Subcutaneous abdominal adipose tissue (tissue), 5 donors: ENCODE data around the gene TMEM131.
"Not testable (repeated sequence)": the region's sequence is repeated elsewhere in the genome, so short reads cannot be mapped to it uniquely, and the experiment has no call there.

Source experiments
- H3K27ac ChIP-seq: one replicate; pipeline ENCODE4 v1.7.0; 2013; ENCODE audit warnings: low read depth, mild to moderate bottlenecking, inconsistent platforms, low read length, moderate library complexity
- H3K27me3 ChIP-seq, 5 donors: one replicate each; pipeline ENCODE4 v1.7.0; 2013; ENCODE audit warnings: low read length in 5 of 5, inconsistent platforms in 1 of 5; ENCODE audit not compliant: control insufficient read depth in 5 of 5, insufficient read depth in 4 of 5
- H3K36me3 ChIP-seq, 5 donors: one replicate each; pipeline ENCODE4 v1.7.0; 2013; ENCODE audit warnings: low read length in 5 of 5; ENCODE audit not compliant: control insufficient read depth in 5 of 5, insufficient read depth in 5 of 5
- H3K4me1 ChIP-seq, 5 donors: one replicate each; pipeline ENCODE4 v1.7.0; 2013; ENCODE audit warnings: low read length in 5 of 5, mild to moderate bottlenecking in 3 of 5, moderate library complexity in 1 of 5; ENCODE audit not compliant: control insufficient read depth in 5 of 5, insufficient read depth in 5 of 5
- H3K4me3 ChIP-seq, 5 donors: one replicate each; pipeline ENCODE4 v1.7.0; 2013; ENCODE audit warnings: low read length in 5 of 5, low read depth in 1 of 5
- H3K9ac ChIP-seq, 5 donors: one replicate each; pipeline ENCODE4 v1.7.0; 2013; ENCODE audit warnings: low read length in 5 of 5, mild to moderate bottlenecking in 4 of 5, moderate library complexity in 3 of 5
- H3K9me3 ChIP-seq, 5 donors: one replicate each; pipeline ENCODE4 v1.7.0; 2013; ENCODE audit warnings: low read length in 5 of 5; ENCODE audit not compliant: control insufficient read depth in 5 of 5
- donor health status: healthy.
- donor health status: healthy.
- donor health status: healthy.
- donor health status: healthy.
- donor health status: healthy.

Gene TMEM131

DNA sequence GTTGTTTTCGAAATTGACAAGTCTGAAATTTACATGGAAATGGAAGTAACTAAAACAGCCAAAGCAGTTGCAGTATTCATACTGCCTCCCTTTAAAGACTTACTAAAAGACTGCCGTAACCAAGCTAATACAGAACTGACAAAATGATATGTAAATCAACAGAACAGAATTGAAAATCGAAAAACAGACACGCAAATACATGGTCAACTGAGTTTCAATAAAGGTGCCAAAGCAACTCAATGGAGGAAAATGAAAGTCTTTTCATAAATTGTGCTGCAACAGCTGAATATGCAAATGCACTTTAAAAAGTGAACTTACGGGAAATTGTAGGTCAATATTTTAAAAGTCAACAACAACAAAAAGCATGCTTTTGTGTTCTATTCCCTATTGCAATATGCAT, 34.2 kb downstream of the TMEM131 start:
- H3K9ac ChIP-seq = no peak overlapping the region
- H3K27ac ChIP-seq = no peak overlapping the region
- H3K9me3 ChIP-seq = no peaks in the 10 kb centered on the region
- peaks cover 0 to 7% (median 0%) of the 10 kb centered on the region in 5 donors for H3K4me1 ChIP-seq
- no peak overlapping the region for H3K4me3 ChIP-seq
- H3K36me3 ChIP-seq = no peaks in the 10 kb centered on the region
- no peaks in the 10 kb centered on the region for H3K27me3 ChIP-seq

DNA sequence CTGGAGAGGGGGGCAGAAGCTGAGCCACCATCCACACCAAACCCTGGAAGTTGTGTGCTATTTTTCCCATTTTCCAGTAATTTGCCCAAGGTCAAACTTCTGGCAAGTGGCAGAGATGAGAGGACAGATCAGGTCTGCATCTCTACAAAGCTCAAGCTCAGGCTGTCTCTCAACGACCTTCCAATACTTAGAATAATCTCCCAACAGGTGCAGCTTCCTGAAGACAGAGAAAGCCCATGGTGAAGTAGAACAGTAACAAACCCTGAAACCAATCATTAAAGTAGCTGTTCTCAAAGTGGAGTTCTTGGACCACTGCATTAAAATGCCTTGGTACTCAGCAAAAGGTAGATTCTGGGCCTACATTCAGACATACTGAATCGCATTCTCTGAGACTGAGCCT, 37.6 kb downstream of the TMEM131 start:
- Histone ChIP-seq H3K9me3 (no peaks in the 10 kb centered on the region), H3K9ac (no peak overlapping the region), H3K36me3 (no peaks in the 10 kb centered on the region), H3K4me1 (no peaks in the 10 kb centered on the region), H3K27me3 (no peaks in the 10 kb centered on the region), H3K4me3 (no peak overlapping the region), H3K27ac (no peak overlapping the region)

DNA sequence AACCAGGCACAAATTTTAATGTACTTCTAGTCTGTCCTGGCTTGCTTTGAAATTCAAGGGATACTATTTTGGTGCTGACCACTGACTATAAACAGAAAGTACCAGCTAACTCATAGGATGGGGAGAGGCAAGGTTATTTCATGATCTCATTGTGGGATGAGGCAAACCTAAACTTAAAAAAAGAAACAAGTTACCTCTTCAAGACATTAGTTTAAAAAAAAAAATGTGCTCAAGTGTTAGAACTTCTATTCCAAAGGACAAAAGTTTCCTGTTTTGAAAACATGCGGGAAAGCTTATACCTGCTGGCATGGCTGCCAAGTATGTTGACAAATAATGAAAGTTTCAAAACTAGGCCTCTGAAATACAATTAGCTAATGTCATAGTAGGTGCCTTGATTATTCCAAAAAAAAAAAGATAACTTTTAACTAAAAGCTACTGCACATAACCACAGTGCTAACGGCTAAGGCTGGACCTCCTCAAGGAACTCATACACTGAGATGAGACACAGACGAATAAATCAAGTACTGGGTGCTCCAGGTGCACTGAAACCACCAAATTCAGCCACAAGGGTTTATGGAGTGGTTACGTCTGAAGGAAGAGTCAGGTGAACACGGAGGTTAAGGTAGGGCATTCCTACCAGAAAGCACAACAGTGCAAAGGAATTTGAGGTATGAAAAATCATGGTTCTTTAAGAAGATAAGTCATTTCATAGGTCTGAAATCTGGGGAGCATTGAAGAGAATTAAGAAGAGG, 38.1 kb downstream of the TMEM131 start:
- no peak overlapping the region for H3K4me3 ChIP-seq
- no peaks in the 10 kb centered on the region for H3K4me1 ChIP-seq
- no peaks in the 10 kb centered on the region for H3K9me3 ChIP-seq
- H3K27ac ChIP-seq = no peak overlapping the region
- no peak overlapping the region for H3K9ac ChIP-seq
- no peaks in the 10 kb centered on the region for H3K36me3 ChIP-seq
- H3K27me3 ChIP-seq = no peaks in the 10 kb centered on the region

DNA sequence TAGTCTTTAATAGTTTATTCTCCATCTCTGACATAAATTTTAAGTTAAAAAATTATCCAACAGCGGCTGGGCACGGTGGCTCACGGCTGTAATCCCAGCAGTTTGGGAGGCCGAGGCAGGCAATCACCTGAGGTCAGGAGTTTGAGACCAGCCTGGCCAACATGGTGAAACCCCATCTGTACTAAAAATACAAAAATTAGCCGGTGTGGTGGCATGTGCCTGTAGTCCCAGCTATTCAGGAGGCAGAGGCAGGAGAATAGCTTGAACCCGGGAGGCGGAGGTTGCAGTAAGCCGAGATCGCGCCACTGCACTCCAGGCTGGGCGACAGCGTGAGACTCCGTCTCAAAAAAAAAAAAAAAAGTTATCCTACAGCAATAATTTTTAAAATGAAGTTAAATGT, 39.0 kb downstream of the TMEM131 start:
- not testable (repeated sequence) for H3K4me3 ChIP-seq, H3K27ac ChIP-seq, H3K36me3 ChIP-seq, H3K9me3 ChIP-seq, H3K27me3 ChIP-seq, H3K4me1 ChIP-seq, H3K9ac ChIP-seq

DNA sequence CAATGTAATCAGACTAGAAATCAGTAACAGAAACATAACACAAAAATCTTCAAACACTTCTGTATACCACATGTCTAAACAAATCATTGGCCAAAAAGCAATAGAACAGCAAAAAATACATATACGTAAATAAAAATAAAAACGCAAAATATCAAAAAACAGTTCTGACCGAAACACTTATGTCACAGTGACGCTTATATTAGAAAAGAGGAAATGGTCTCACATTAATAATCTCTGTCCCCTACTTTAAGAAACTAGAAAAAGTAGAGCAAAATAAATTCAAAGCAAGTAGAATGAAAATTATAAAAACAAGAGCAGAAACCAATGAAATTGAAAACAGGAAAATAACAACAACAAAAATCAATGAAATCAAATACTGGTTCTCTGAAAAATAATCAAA, 41.9 kb downstream of the TMEM131 start:
- Histone ChIP-seq H3K36me3 (no peaks in the 10 kb centered on the region), H3K4me3 (no peak overlapping the region), H3K27me3 (no peaks in the 10 kb centered on the region), H3K9me3 (no peaks in the 10 kb centered on the region), H3K9ac (no peak overlapping the region), H3K27ac (no peak overlapping the region), H3K4me1 (peaks cover 0 to 16% (median 12%) of the 10 kb centered on the region in 5 donors)

DNA sequence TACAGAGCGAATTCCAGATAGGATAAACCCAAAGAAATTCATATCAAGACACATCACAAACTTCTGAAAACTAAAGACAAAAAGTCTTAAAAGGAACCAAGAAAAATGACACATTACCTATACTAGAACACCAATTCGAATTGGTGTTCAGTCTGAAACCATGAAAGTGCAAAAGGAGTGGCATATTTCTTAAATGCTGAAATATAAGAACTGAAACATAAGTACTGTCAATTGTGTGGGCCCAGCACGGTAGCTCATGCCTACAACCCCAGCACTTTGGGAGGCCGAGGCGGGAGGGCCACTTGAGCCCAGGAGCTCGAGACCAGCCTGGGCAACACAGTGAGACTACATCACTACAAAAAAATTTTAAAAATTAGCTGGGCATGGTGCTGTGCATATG, 43.4 kb downstream of the TMEM131 start:
- H3K9me3 ChIP-seq = no peaks in the 10 kb centered on the region
- no peaks in the 10 kb centered on the region for H3K36me3 ChIP-seq
- no peaks in the 10 kb centered on the region for H3K27me3 ChIP-seq
- no peak overlapping the region for H3K27ac ChIP-seq
- H3K4me1 ChIP-seq = peaks cover 0 to 16% (median 12%) of the 10 kb centered on the region in 5 donors
- H3K9ac ChIP-seq = no peak overlapping the region
- H3K4me3 ChIP-seq = no peak overlapping the region

DNA sequence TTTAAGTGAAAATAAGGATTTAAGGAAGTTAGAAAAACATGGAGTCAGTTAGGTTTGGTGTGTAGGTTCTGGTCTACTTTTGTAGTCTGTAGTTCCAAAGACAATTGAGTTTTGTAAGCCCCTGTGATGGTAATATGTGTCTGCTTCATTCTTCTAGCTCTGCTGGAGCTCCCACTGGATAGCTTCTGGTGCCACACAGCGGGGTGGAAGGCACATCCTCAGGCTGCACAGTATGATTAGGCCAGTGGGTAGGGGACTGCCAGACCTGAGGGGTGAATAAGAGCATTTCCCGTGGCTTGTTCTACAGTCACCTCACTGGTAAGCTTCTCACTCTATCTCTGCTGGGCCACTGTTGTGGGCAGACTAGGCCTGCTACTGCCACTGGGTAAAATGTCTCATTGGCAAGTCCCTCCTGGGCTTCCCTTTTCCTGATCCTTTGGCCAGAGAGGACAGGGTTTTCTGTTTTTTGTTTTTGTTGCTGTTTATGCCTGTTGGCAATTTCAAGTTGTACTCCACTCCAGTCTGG, 44.5 kb downstream of the TMEM131 start:
- no peaks in the 10 kb centered on the region for H3K36me3 ChIP-seq
- H3K9ac ChIP-seq = no peak overlapping the region
- H3K4me1 ChIP-seq = peaks cover 0 to 16% (median 12%) of the 10 kb centered on the region in 5 donors
- no peak overlapping the region for H3K27ac ChIP-seq
- no peak overlapping the region for H3K4me3 ChIP-seq
- H3K27me3 ChIP-seq = no peaks in the 10 kb centered on the region
- H3K9me3 ChIP-seq = no peaks in the 10 kb centered on the region

DNA sequence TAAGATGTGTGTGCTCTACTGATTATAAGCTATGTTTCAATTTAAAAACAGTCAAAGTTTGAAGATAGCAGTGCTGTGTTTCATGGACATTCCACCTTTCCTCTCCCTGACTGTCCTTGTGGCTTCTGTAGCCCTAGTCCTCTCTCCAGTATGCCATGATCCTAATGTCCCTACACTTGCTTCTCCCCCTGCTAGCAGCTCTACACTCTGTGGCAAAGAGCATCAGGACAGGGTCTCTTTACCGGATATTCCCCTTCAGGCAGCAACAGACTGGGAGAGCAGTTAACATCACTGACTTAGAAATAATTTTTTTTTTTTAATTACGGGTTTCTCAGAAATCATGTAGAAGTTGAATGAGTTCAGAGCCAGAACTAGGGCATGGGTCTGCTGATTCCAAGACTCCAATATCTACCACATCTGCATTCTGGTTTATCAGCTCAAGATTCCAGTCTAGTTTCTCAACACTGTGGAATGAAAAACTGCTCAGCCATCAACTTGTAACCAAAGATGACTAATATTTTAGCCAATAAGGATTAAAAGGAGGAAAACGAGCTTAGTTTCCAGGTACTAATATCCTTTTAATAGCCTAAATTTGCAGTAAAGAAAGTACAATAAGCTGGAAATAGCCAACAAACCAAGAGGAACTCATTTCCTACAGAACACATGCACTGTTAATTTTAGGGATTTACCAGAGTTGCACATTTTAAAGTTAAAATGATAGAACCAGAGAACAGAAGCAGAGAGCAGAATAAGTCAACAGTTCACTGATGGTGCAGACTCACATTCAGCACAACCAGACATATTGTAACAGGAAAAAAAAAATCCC, 45.2 kb downstream of the TMEM131 start:
- Histone ChIP-seq H3K4me3 (no peak overlapping the region), H3K27me3 (no peaks in the 10 kb centered on the region), H3K27ac (no peak overlapping the region), H3K9ac (no peak overlapping the region), H3K36me3 (no peaks in the 10 kb centered on the region), H3K4me1 (peaks cover 0 to 16% (median 12%) of the 10 kb centered on the region in 5 donors), H3K9me3 (no peaks in the 10 kb centered on the region)

DNA sequence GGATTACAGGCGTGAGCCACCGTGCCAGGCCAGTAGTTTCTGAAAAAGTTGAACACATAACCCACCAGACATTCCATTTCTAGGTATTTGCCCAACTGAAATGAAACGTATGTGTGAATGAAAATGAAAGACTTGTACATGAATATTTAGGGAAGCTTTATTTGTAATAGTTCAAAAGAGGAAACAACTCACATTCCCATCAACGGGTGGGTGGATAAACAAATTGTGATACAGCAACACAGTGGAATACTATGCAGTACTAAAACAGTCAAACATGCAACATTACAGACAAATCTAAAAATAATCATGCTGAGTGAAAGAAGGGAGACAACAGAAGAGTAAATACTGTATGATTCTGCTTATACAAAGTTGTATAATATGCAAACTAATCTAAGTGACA, 46.8 kb downstream of the TMEM131 start:
- H3K27ac ChIP-seq = no peak overlapping the region
- H3K9ac ChIP-seq = no peak overlapping the region
- H3K4me1 ChIP-seq = peaks cover 0 to 16% (median 12%) of the 10 kb centered on the region in 5 donors
- H3K9me3 ChIP-seq = no peaks in the 10 kb centered on the region
- H3K4me3 ChIP-seq = no peak overlapping the region
- no peaks in the 10 kb centered on the region for H3K36me3 ChIP-seq
- no peaks in the 10 kb centered on the region for H3K27me3 ChIP-seq

DNA sequence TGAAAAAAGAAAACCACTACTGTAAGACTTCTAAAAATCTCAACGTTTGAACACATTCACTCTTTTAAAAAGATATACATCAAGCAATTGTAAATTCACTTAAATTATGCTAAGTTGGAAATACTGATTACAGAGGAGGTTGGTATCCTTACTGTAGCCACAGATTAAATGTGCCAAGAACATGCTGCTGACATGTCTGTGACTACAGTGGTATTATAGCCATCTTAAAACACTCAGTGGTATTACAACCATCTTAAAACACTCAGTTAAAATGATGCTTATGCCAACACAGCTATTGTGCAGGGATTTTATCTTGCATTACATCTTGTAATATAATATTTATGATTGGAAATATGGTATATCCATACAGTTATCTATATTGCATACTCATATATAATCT, 50.0 kb downstream of the TMEM131 start:
- Histone ChIP-seq H3K4me3 (no peak overlapping the region), H3K27ac (no peak overlapping the region)

More for the DNA sequence above, 50.0 kb downstream of the TMEM131 start:
- no peaks in the 10 kb centered on the region for H3K9me3 ChIP-seq
- H3K36me3 ChIP-seq = no peaks in the 10 kb centered on the region
- no peaks in the 10 kb centered on the region for H3K27me3 ChIP-seq
- peaks cover 0 to 8% (median 7%) of the 10 kb centered on the region in 5 donors for H3K4me1 ChIP-seq
- H3K9ac ChIP-seq = no peak overlapping the region
